Hindlimb muscle (tissue), 1 donor: ENCODE results near the gene TRIM6. TPM values are rescaled to one million over a fixed set of nuclear protein-coding genes. Genes with fewer than 3 reads are reported as not detected.
"Not testable (repeated sequence)": the region's sequence is repeated elsewhere in the genome, so short reads cannot be mapped to it uniquely, and the experiment has no call there.

ENCODE experiments used
- DNase-seq: peaks from one replicate; pipeline ENCODE4 v3.0.0-alpha.2; 2013
- polyA plus RNA-seq: library from polyadenylated mRNA; unstranded; fragments of 120-200 nt; gene quantifications from one replicate; pipeline ENCODE4 v1.2.1, GENCODE V29; 2013; ENCODE audit not compliant: insufficient read length

The TRIM6 gene, protein sequence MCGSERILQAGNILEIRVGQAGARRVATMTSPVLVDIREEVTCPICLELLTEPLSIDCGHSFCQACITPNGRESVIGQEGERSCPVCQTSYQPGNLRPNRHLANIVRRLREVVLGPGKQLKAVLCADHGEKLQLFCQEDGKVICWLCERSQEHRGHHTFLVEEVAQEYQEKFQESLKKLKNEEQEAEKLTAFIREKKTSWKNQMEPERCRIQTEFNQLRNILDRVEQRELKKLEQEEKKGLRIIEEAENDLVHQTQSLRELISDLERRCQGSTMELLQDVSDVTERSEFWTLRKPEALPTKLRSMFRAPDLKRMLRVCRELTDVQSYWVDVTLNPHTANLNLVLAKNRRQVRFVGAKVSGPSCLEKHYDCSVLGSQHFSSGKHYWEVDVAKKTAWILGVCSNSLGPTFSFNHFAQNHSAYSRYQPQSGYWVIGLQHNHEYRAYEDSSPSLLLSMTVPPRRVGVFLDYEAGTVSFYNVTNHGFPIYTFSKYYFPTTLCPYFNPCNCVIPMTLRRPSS
- 1.1 TPM for polyA plus RNA-seq

DNA sequence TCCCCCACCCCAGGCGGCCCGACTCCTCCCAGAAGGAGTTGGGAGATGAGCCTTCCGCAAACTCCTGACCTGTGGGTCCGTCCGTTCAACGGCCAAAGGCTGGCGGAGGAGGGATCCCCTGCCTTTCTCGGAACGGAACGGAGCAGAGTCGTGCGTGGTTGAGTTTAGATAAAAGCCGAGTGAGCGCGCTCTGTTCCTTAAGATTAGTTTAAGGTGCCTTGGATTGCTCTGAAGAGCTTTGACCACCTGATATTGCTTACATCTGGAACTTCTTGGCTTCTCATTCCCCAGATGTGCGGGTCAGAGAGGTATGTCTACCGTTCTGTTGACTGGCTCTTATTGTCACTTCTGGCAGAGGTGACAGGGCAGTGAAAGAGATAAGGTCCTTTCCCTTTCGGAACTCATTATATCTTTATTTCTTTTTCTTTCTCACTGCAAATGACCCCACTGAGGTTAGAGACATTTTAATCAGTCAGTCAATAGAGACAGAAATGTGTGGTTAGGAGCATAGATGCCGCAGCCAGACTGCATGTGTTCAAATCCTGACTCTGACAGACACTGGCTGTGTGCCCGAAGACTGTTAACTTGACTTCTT is at the start of gene TRIM6:
Gene TRIM6 (plus strand): TSS at position 31 of the 595 bp plus-strand sequence. CDS start 261 bp downstream, at position 292.
- DNase-seq = peak; percentile 46

DNA sequence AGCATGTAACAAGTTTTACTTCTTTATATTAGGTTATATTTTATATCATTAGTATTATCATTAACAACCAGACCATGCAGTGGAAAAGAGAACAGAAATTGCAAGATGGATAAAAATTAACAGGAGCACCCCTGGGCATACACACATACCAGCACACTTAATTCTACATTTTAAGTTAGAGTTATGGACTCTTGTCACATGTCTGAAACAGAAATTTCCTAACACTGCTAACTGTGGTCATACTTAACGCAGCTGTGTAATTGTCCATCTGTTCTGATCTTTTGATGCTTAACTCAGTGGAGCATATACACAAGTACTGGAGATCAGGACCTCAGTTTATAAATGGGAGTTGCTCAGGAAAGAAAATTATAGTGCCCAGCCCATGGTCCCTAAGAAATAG is 48.5 kb upstream of the TRIM6 start:
- DNase-seq = no peak

DNA sequence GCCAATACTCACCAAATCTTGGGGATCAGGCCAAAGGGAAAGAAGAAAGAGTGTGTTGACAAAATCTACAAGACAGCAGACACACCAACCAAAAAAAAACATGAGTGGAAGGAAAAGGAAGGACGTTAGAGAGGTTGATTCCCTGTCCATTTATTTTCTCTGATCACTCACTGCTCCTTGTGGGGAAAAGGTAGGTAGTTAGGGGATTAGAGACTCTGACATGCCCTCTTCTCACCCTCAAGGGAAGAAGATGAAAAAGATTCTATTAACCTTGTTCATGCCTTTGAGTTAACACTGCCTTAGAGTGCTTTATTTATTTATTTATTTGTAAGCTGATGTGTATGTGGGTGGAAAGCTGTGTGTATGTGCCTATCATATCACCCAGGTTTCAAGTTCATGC is 48.0 kb upstream of the TRIM6 start, which contains the start of gene OR52H1:
Gene OR52H1 (minus strand): TSS at position 101 of the 400 bp plus-strand sequence. CDS start 3,035 bp downstream, outside the sequence.
- no peak for DNase-seq

DNA sequence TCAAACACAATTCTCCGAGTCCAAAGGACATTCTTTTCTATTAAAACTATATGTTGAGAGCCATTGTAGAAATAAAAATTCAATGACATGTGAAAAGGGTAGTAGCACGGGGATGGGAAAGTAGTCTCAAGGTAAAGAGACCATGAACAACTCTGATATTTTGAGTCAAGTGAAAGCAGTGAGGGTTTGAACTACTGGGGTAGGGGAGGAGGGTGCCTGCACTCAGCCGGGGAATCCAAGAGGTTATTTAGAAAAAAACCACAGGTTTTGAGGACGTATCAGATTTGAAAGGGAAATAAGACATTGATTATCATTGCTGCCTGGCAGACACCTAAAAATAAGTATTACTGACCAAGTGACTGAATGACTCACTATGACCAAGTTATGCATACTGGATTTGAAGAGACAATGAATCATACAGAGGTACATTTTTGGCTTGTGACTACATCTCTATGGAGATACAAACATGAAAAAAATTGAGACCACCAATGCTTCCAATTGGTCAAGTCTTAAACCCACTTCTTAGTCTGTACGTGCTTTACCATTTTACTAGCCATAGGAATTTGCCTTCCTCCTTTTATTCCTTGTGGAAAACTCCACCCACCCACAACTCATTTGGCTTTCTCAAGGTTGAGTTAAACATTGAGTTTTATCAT is 45.9 kb upstream of the TRIM6 start:
- no peak for DNase-seq

DNA sequence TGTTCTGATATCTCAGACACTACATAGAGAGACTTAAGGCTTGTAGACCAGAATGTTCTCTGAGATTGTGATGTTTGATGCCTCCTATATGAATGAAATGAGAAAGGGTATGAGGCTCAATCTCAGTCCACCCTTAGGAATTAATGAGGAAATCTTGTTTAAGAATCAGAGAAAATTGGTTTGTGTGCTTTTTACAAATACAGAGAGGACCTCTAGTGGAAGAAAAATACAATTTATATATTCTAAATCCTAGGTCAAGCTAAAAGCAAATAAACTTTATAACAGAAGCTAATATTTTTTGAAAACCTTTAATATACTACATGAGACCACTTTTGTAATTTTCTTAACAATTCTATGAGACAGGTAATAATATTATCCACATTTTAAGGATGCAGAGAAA is 43.1 kb upstream of the TRIM6 start:
- no peak for DNase-seq

DNA sequence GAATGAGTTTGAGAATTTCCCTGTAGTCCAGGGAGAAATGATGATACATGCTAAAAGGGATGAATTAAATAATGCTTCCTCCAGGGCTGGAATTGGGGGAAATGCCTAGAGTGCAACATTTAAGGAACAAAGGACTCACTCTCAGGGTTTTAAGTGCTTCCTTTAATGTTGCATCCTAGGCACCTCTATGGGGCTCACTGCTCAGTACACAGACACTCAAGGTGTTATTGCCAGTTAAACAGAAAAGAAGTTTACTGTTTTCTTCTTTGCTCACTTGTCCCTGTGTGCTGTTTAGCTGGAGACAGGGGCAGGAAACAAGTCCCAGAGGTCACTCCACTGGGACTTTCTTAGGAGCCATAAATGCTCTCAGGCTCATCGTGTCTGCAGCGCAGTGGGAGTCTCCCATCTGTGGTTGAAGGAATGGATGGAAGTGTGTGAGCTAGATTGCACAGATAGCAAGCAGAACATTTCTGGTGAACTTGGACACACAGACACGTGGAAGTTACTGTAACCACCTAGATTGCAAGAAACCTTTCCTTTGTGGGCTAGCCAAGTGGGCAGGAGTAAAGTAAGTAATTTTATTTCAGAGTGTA is 39.7 kb upstream of the TRIM6 start:
- DNase-seq = no peak

DNA sequence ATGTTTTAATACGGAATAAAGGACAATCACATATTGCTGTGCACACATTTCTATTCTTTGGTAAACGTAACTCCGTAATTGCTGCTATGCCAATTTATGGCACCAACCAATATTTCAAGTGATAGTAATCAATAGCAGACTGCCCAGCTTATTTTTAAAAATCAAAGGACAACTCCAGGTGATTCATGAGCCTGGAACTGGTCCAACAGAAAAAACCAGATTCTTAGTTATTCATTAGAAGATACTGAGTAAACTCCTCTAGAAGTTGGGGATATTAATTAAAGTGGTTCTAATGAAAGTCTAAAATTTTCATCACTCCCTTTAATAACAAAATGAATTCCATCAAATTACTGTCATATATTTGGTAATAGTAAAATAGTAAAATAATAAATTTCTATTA is 38.7 kb upstream of the TRIM6 start:
- DNase-seq = no peak

DNA sequence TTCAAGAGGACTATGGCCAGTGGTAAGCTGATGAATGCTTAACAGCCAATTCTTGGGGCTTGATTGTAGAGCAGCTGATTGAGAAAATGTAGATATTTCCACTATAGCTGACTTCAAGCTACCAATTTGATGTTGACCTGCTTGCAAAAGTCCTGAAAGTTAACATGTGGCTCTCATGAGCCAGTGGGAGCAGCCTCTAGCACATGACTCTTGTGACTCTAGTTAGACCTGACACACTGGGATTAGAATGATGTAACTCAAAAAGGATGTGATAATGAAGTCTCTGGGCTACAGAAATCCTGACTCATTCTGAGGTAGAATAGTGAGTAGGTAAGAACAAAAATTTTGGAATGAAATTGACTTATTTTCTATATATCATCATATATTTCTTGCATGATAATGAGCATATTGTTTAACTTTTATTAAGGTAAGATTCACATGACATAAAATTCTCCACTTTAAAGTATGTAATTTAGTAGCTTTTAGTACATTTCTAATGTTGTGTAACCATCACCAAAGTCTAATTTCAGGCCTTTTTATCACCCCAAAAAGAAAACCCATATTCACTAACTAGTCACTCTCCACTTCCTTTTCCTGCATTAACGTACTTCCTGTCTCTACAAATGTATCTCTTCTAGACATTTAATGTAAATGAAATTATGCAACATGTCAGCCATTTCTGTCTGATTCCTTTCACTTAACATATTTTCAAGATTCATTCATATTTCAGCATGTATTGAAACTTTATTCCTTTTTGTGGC is 32.0 kb upstream of the TRIM6 start:
- DNase-seq = no peak

DNA sequence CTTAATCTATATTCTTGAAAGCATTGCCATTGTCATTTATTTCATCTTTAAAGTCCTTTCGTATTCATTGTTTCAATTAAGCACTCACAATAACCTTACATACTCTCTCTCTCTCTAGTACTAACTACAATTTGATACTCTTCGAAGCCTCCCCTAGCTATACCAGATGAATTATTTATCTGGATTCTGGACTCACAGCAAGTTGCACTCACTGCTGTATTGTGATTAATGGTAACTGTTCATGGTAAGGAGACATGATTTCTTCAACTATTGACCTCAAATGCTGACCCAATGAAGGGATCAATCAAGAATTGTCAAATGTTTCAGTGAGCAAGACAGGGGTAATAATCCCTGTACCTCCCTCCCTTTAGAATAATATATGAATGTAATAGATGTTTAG is 21.8 kb upstream of the TRIM6 start:
- no peak for DNase-seq

DNA sequence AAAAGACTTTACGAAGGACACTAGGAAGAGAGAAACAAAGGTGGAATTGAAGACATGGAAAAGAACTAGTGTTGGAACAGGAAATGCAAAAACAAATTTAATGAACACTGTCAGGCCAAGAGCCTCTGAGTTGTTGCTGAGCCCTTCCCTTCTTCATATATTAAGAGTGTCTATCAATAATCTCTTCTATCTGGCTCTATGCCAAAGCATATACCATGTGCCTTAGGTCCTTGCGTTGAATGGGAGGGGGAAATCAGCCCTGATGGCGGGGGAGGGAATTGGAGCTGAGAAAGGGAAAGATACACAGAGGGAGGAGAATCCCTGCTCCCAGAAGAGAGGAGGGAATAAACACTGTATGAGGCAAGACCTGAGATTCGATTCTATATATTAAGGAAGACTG is 21.3 kb upstream of the TRIM6 start:
- no peak for DNase-seq

DNA sequence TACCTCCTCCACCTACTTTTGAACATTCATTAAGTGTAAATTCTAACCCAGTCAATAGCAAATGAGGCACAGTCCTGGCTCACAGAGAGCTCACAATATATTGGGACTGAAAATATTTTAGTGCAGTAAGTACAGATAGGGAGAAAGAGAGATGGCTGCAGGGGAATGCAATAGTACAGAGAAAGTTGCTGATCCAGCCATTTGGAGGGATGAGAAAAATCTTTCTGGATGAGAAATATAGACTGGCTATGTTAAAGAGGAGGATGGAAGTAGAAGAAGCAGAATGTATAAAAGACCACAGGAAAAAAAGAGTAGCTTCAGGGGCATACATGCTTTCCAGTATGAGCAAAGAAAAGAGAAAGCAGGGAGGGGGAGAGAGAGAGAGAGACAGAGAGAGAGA is 19.3 kb upstream of the TRIM6 start:
- no peak for DNase-seq

DNA sequence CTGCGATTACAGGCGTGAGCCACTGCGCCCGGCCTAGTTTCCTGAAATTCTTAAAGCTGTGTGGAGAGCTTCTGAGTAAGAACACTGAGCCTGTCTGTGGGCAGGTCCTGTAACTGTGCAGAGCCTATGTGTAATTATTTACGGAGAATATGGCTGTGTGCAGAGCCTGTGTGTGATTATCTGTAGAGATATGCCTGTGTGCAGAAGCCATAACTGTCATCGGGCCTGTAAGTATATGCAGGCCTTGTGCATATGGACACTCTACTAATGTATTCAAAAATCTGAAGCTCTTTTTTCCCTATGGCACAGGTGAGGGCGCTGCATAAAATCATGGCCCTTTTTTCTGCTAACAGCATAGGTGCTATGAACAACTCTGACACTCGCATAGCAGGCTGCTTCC is 15.9 kb upstream of the TRIM6 start, which contains the start of gene OR52B6:
Gene OR52B6 (plus strand): TSS at position 301 of the 400 bp plus-strand sequence. CDS start 0 bp downstream, at position 301.
- DNase-seq = no peak

DNA sequence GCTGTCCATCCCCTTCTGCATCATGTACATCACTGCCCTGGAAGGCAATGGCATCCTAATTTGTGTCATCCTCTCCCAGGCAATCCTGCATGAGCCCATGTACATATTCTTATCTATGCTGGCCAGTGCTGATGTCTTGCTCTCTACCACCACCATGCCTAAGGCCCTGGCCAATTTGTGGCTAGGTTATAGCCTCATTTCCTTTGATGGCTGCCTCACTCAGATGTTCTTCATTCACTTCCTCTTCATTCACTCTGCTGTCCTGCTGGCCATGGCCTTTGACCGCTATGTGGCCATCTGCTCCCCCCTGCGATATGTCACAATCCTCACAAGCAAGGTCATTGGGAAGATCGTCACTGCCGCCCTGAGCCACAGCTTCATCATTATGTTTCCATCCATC is 15.4 kb upstream of the TRIM6 start:
- no peak for DNase-seq

DNA sequence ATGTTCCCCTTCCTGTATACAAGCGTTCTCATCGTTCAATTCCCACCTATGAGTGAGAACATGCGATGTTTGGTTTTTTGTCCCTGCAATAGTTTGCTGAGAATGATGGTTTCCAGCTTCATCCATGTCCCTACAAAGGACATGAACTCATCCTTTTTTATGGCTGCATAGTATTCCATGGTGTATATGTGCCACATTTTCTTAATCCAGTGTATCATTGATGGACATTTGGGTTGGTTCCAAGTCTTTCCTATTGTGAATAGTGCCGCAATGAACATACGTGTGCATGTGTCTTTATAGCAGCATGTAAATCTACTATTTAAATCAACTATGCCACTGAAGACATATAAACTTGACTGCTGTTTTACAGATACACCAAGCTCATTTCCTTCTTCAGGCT is 12.0 kb upstream of the TRIM6 start:
- DNase-seq = not testable (repeated sequence)

DNA sequence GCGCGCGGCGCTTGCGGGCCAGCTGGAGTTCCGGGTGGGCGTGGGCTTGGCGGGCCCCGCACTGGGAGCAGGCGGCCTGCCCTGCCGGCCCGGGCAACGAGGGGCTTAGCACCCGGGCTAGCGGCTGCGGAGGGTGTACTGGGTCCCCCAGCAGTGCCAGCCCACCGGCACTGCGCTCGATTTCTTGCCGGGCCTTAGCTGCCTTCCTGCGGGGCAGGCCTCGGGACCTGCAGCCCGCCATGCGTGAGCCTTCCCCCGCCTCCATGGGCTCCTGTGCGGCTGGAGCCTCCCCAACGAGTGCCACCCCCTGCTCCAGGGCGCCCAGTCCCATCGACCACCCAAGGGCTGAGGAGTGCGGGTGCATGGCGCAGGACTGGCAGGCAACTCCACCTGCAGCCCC is 6.5 kb upstream of the TRIM6 start:
- not testable (repeated sequence) for DNase-seq

DNA sequence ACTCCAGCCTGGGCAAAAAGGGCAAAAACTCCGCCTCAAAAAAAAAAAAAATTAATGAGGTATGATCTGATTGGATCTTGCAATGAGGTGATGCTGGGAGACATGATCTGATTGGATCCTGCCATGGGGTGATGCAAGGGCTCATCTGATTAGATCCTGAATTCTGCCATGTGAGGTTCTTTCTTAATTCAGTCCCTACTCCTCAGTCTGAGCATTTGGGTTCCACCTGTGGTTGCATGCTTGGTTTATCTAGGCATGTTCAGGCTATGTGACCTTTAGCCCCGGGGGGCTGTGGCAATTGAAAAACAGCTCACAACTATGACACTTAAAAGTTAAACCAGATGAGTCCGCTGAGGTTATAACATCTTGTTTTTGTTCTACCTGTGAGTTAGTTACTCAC is 4.8 kb upstream of the TRIM6 start:
- DNase-seq = no peak

DNA sequence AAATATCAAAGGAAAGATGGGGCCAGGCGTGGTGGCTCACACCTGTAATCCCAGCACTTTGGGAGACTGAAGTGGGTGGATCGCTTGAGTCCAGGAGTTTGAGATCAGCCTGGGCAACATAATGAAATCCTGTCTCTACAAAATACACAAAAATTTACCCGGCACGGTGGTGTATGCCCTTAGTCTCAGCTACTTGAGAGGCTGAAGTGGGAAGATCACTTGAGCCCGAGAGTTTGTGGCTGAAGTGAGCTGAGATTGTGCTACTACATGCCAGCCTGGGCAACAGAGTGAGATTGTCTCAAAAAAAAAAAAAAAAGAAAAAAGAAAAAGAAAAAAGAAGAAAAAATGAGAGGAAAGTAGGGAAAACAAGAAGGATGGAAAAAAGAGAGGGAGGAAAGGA is 3.8 kb upstream of the TRIM6 start:
- DNase-seq = no peak

DNA sequence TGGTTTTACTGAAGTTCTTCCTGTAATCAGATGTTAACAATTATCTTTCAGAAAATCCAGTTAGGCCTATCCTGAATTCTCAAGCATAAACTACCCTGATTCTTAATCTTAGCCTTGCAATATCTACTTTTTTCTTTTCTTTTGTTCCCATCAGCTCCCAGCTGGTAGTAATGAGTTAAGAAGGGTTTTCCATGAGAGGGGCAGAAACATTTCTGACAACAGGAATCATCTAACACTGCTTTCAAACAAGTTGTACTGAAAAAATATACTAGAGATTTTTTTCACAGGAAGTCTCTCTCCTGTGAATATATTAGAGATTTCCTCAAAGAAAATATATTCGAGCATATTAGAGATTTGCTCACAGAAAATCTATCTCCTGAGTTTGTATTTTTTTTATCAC is 3.3 kb upstream of the TRIM6 start:
- no peak for DNase-seq

DNA sequence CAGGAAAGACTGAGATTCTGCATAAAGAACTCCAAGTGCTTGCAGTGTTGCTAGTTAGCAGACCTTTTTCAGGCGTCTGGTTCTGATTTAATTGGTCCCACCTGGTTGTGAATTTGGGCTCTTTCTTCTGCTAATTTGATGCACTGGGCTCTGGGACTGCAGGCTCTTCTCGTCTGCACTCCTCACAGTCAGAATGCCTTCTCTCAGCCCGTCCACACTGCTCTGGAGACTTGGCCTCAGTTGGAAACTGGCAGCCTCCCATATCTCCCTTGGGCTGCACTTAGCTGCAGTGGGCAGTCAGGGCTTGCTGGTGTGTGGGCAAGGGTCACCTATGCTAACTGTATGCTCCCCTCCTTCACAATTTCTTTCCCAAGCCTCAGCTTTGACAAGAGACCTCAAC is 1.5 kb downstream of the TRIM6 start:
- DNase-seq = no peak

DNA sequence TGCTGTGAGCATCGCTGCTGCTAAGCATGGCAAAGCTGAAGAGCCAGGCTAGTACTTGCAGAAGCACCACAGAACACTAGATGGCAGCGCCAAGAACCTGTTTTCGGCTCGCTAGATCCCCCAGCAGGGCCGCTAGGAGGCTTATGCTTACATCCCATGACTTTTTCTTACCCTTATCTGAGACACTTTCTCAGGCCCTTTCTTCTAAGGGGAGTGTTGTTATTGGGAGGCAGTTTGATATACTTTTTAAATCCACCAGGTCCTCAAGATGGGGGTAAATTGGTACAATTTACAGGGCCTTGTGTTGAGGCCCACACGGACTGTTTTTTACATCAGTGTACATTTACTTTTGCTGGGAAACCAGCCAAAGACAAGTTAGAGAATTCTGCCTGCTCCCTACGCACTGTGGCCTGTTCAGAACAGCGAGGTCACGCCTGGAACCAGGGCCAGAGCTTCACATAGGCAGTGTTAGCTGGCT is 4.0 kb downstream of the TRIM6 start:
- peak; percentile 56 for DNase-seq

DNA sequence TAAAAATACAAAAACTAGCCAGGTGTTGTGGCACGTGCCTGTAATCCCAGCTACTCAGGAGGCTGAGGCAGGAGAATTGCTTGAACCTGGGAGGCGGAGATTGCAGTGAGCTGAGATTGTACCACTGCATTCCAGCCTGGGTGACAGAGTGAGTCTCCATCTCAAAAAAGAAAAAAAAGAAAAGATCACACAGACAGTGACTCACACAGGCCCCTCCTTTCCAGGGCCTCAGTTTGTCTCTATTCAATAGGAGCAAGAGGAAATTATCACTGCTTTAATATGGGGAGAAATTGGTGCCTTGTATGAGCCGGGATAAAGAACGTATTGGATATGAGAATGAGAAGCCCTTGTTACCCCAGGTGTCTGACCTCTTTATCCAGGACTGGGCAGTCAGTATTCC is 6.4 kb downstream of the TRIM6 start:
- DNase-seq = not testable (repeated sequence)

DNA sequence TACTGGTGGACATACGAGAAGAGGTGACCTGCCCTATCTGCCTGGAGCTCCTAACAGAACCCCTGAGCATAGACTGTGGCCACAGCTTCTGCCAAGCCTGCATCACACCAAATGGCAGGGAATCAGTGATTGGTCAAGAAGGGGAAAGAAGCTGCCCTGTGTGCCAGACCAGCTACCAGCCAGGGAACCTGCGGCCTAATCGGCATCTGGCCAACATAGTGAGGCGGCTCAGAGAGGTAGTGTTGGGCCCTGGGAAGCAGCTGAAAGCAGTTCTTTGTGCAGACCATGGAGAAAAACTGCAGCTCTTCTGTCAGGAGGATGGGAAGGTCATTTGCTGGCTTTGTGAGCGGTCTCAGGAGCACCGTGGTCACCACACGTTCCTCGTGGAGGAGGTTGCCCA is 6.9 kb downstream of the TRIM6 start:
- DNase-seq = no peak
